Neural progenitor cell (in vitro differentiated cells): ENCODE data around the gene GCSH. TPM values are rescaled to one million over a fixed set of nuclear protein-coding genes. Genes with fewer than 3 reads are reported as not detected.

Source experiments
- DNase-seq: peaks from one replicate; pipeline ENCODE4 v3.0.0-alpha.2; 2016; ENCODE audit warnings: low spot score
- H2AFZ ChIP-seq: fragments of 200-600 bp; sonication (generic); replicated peaks from 2 replicates; pipeline ENCODE4 v1.6.1; 2016; ENCODE audit warnings: antibody characterized with exemption
- H3F3A ChIP-seq: fragments of 200-600 bp; sonication (generic); 2 replicates; pipeline ENCODE4 v1.6.1; 2016; ENCODE audit warnings: antibody characterized with exemption, low read depth
- H3K27ac ChIP-seq: fragments of 200-600 bp; sonication (generic); 2 replicates; pipeline ENCODE4 v1.5.1; 2016; ENCODE audit warnings: mild to moderate bottlenecking
- H3K27me3 ChIP-seq: fragments of 200-600 bp; sonication (generic); 2 replicates; pipeline ENCODE4 v1.6.1; 2016; ENCODE audit warnings: mild to moderate bottlenecking, moderate library complexity
- H3K36me3 ChIP-seq: fragments of 200-600 bp; sonication (generic); 2 replicates; pipeline ENCODE4 v1.5.1; 2016
- H3K4me1 ChIP-seq: fragments of 200-600 bp; sonication (generic); 2 replicates; pipeline ENCODE4 v1.6.1; 2016; ENCODE audit warnings: mixed run types
- H3K4me2 ChIP-seq: fragments of 200-600 bp; sonication (generic); 2 replicates; pipeline ENCODE4 v1.6.1; 2016
- H3K4me3 ChIP-seq: fragments of 200-600 bp; sonication (generic); 2 replicates; pipeline ENCODE4 v1.5.1; 2016
- H3K79me2 ChIP-seq: fragments of 200-600 bp; sonication (generic); 2 replicates; pipeline ENCODE4 v1.6.1; 2016; ENCODE audit warnings: low read depth
- H3K9ac ChIP-seq: fragments of 200-600 bp; sonication (generic); 2 replicates; pipeline ENCODE4 v1.6.1; 2016
- H3K9me3 ChIP-seq: fragments of 200-600 bp; sonication (generic); 2 replicates; pipeline ENCODE4 v1.5.1; 2016; ENCODE audit warnings: low read depth
- H4K20me1 ChIP-seq: fragments of 200-600 bp; sonication (generic); 2 replicates; pipeline ENCODE4 v1.6.1; 2016; ENCODE audit warnings: low read depth
- H3K27ac Mint-ChIP-seq: 3 replicates; pipeline ENCODE4 v1.8.0; 2021; ENCODE audit warnings: mixed read lengths
- H3K27me3 Mint-ChIP-seq: 2 replicates; pipeline ENCODE4 v1.8.0; 2022; ENCODE audit warnings: low read depth, mild to moderate bottlenecking, inconsistent platforms, moderate library complexity, mixed read lengths; ENCODE audit not compliant: insufficient read depth
- H3K36me3 Mint-ChIP-seq: 3 replicates; pipeline ENCODE4 v1.8.0; 2021; ENCODE audit warnings: mixed read lengths
- H3K4me1 Mint-ChIP-seq: 3 replicates; pipeline ENCODE4 v1.8.0; 2021; ENCODE audit warnings: mixed read lengths
- H3K4me3 Mint-ChIP-seq: 3 replicates; pipeline ENCODE4 v1.8.0; 2021; ENCODE audit warnings: mild to moderate bottlenecking, moderate library complexity, mixed read lengths
- H3K9me3 Mint-ChIP-seq: 3 replicates; pipeline ENCODE4 v1.8.0; 2020; ENCODE audit warnings: mixed read lengths
- EZH2 ChIP-seq: fragments of 200-600 bp; sonication (generic); IDR thresholded peaks from 2 replicates; pipeline ENCODE4 v1.6.1; 2017; ENCODE audit warnings: antibody characterized with exemption, mild to moderate bottlenecking, moderate library complexity
- EZH2phosphoT487 ChIP-seq: fragments of 200-600 bp; sonication (generic); IDR thresholded peaks from 2 replicates; pipeline ENCODE4 v1.6.1; 2017; ENCODE audit warnings: antibody characterized with exemption
- total RNA-seq: library from RNA; depleted of rRNA; stranded (reverse); fragments of >200 nt; gene quantifications from 2 replicates; pipeline ENCODE4 v1.2.3, GENCODE V29; 2015; ENCODE audit warnings: low replicate concordance
- TF ChIP-seq, protein P1 (sequence below): fragments of 200-600 bp; sonication (generic); IDR thresholded peaks from 2 replicates; pipeline ENCODE4 v1.5.1; 2017; ENCODE audit warnings: antibody characterized with exemption, mild to moderate bottlenecking

The GCSH gene
- total RNA-seq, 1 donor from 2014 or later = 235 TPM

DNA sequence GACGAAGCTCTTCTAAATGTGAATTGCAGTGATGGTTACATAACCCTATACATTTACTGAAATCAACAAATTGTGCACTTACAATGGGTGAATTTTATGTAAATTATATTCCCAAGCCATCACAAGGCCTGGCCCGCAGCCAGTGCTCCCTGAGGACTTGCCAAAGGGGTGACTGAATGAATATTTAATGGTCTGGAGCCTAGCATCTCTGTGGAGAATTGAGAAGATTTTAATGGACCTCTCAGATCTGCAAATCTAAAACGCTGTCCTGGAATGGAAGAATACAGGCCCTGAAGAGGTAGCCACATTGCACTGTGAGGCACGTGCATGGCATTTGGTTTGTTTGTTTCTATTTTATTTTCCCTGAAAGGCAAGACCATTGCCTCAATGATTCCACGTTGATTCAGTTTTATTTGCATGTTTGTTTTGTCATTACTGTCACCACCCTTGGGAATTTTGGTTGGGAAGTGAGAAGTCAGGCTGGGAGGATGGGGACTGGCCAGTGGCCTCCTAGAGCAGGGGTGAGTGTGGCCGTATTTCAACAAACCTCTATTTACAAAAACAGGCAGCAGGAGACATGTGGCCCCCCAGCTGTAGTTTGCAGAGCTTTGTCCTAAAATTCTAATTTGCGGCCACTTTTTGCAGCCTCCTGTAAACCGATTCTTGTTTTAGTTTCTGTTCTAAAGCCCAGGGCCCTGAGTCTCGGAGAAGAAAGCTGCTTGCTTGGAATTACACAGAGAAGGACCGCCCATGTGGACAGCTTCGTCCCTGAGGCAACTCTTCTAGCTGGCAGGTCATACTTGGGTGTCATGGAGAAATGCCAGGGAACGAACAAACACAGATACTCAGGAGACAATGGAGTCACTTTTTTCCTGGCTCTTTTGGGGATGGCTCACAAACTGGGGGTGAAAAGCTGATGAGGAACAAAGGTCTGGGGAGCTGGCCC is 40.5 kb upstream of the GCSH start:
- Mint-ChIP-seq H3K27ac (peak overlapping the region; percentile 78), H3K27me3 (peaks cover 4% of the 10 kb centered on the region), H3K4me1 (peaks cover 10% of the 10 kb centered on the region), H3K4me3 (no peak overlapping the region), H3K9me3 (no peaks in the 10 kb centered on the region), H3K36me3 (no peaks in the 10 kb centered on the region)
- H3K27me3 ChIP-seq = no peaks in the 10 kb centered on the region
- no peaks in the 10 kb centered on the region for H3F3A ChIP-seq
- H3K4me2 ChIP-seq = peak overlapping the region; percentile 29
- H3K4me3 ChIP-seq = no peak overlapping the region
- H4K20me1 ChIP-seq = no peaks in the 10 kb centered on the region
- H3K9ac ChIP-seq = no peak overlapping the region
- no peak overlapping the region for H3K27ac ChIP-seq
- TF ChIP-seq, protein P1, sequence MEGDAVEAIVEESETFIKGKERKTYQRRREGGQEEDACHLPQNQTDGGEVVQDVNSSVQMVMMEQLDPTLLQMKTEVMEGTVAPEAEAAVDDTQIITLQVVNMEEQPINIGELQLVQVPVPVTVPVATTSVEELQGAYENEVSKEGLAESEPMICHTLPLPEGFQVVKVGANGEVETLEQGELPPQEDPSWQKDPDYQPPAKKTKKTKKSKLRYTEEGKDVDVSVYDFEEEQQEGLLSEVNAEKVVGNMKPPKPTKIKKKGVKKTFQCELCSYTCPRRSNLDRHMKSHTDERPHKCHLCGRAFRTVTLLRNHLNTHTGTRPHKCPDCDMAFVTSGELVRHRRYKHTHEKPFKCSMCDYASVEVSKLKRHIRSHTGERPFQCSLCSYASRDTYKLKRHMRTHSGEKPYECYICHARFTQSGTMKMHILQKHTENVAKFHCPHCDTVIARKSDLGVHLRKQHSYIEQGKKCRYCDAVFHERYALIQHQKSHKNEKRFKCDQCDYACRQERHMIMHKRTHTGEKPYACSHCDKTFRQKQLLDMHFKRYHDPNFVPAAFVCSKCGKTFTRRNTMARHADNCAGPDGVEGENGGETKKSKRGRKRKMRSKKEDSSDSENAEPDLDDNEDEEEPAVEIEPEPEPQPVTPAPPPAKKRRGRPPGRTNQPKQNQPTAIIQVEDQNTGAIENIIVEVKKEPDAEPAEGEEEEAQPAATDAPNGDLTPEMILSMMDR = no peak
- no peak for TF ChIP-seq EZH2
- TF ChIP-seq EZH2phosphoT487 = no peak
- no peaks in the 10 kb centered on the region for H3K79me2 ChIP-seq
- H3K4me1 ChIP-seq = peaks cover 13% of the 10 kb centered on the region
- no peaks in the 10 kb centered on the region for H3K36me3 ChIP-seq
- H3K9me3 ChIP-seq = no peaks in the 10 kb centered on the region
- DNase-seq = peak; percentile 73
- peak overlapping the region; percentile 65 for H2AFZ ChIP-seq

DNA sequence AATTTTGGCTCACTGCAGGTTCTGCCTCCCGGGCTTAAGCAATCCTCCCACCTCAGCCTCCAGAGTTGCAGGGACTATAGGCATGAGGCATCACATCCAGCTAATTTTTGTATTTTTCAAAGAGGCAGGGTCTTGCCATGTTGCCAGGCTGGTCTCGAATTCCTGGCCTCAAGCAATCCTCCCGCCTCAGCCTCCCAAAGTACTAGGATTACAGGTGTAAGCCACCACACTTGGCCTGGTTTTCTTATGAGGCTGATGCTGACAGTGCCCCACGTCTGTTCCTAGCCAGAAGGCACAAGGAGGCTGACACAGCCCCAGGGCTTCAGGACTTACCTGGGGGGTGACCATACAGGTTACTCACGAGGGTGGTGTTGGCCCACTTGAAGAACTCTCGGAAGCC is 33.9 kb upstream of the GCSH start:
- H3K27ac ChIP-seq = no peak overlapping the region
- no peak for TF ChIP-seq EZH2
- TF ChIP-seq, protein P1 = no peak
- TF ChIP-seq EZH2phosphoT487 = no peak
- H3K4me2 ChIP-seq = no peak overlapping the region
- Mint-ChIP-seq H3K4me1 (no peaks in the 10 kb centered on the region), H3K27me3 (peaks cover 5% of the 10 kb centered on the region), H3K27ac (no peak overlapping the region), H3K36me3 (no peaks in the 10 kb centered on the region), H3K9me3 (no peaks in the 10 kb centered on the region), H3K4me3 (no peak overlapping the region)
- no peaks in the 10 kb centered on the region for H4K20me1 ChIP-seq
- no peaks in the 10 kb centered on the region for H3K4me1 ChIP-seq
- no peaks in the 10 kb centered on the region for H3F3A ChIP-seq
- no peak overlapping the region for H3K9ac ChIP-seq
- DNase-seq = no peak
- H2AFZ ChIP-seq = no peak overlapping the region
- H3K27me3 ChIP-seq = no peaks in the 10 kb centered on the region
- H3K36me3 ChIP-seq = no peaks in the 10 kb centered on the region
- H3K4me3 ChIP-seq = no peak overlapping the region
- H3K9me3 ChIP-seq = no peaks in the 10 kb centered on the region
- H3K79me2 ChIP-seq = no peaks in the 10 kb centered on the region

DNA sequence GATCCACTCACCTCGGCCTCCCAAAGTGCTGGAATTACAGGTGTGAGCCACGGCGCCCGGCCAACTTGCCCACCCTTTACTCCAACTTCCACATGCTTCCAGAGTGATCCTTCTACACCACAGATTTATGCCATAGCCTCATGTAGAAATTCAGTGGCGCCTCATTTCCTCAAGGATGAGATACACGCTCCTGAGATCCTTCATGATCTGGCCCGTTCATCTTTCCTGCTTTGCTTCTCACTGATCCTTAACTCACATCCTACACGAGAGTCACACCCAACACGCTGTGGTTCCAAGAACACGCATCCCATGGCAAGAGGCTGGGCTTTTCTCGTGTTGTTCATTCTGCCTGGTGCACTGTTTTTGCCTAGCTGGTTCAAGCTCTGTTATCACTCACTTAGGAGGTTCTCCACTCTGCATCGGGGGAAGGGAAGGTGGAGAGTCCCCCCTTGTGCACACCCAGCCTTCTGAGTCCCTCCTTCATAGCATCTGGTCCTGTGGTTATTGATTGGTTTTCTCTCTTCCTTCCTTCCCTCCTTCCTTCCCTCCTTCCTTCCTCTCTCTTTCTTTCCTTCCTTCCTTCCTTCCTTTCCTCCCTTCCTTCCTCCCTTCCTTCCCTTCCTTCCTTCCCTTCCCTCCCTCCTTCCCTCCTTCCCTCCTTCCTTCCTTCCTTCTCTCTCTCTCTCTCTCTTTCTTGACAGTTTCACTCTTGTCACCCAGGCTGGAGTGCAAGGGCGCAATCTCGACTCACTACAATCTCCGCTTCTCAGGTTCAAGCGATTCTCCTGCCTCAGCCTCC is 32.7 kb upstream of the GCSH start:
- Histone ChIP-seq H3K79me2 (no peaks in the 10 kb centered on the region), H3K4me2 (no peak overlapping the region), H3K4me1 (no peaks in the 10 kb centered on the region), H3K9me3 (no peaks in the 10 kb centered on the region), H2AFZ (no peak overlapping the region), H3K4me3 (no peak overlapping the region), H3K27ac (no peak overlapping the region), H3K27me3 (no peaks in the 10 kb centered on the region), H3F3A (no peaks in the 10 kb centered on the region), H4K20me1 (no peaks in the 10 kb centered on the region), H3K36me3 (no peaks in the 10 kb centered on the region), H3K9ac (no peak overlapping the region)
- TF ChIP-seq, protein P1 = no peak
- TF ChIP-seq EZH2phosphoT487 = no peak
- no peak for TF ChIP-seq EZH2
- Mint-ChIP-seq H3K36me3 (no peaks in the 10 kb centered on the region), H3K27ac (no peak overlapping the region), H3K27me3 (peaks cover 5% of the 10 kb centered on the region), H3K4me1 (no peaks in the 10 kb centered on the region), H3K9me3 (no peaks in the 10 kb centered on the region), H3K4me3 (no peak overlapping the region)
- DNase-seq = no peak
